Activated CD8-positive, alpha-beta memory T cell treated with anti-CD3 and anti-CD28 coated beads, Interleukin-2, amount 10 ng/mL, durations not matched to agents 7 days and 5 days (primary cell): ENCODE results near the gene ESYT2. TPM values are rescaled to one million over a fixed set of nuclear protein-coding genes. Genes with fewer than 3 reads are reported as not detected.

Source experiments
- ATAC-seq: fragments of 150-1000 bp; cut with Tn5 transposase; one replicate; pipeline ENCODE4 v1.10.0; 2021; ENCODE audit warnings: moderate library complexity
- CTCF ChIA-PET: fragments of 350-600 bp; sonication (Branson Sonifier 250); formaldehyde crosslinking; loops from one replicate; lab custom pipeline; 2021; ENCODE audit warnings: antibody characterized with exemption; lab: Charles Lee
- DNase-seq: peaks from one replicate; pipeline ENCODE4 v3.0.0-alpha.2; 2020
- H3K27ac Mint-ChIP-seq: one replicate; pipeline ENCODE4 v1.8.0; 2021; ENCODE audit warnings: mild to moderate bottlenecking, mixed read lengths
- H3K27me3 Mint-ChIP-seq: one replicate; pipeline ENCODE4 v1.8.0; 2021; ENCODE audit warnings: mixed read lengths
- H3K36me3 Mint-ChIP-seq: one replicate; pipeline ENCODE4 v1.8.0; 2021; ENCODE audit warnings: mild to moderate bottlenecking, mixed read lengths
- H3K4me1 Mint-ChIP-seq: one replicate; pipeline ENCODE4 v1.8.0; 2021; ENCODE audit warnings: mixed read lengths
- H3K4me3 Mint-ChIP-seq: one replicate; pipeline ENCODE4 v1.8.0; 2021; ENCODE audit warnings: mild to moderate bottlenecking, moderate library complexity, mixed read lengths
- H3K9me3 Mint-ChIP-seq: one replicate; pipeline ENCODE4 v1.8.0; 2022; ENCODE audit warnings: low read depth, mixed read lengths
- total RNA-seq, 2 experiments: library from RNA; stranded (reverse); gene quantifications; one replicate each; pipeline ENCODE4 v1.2.3, GENCODE V29; 2021

The ESYT2 gene
- total RNA-seq, 2 experiments from 2014 or later, result 79.8 to 86.0 TPM

DNA sequence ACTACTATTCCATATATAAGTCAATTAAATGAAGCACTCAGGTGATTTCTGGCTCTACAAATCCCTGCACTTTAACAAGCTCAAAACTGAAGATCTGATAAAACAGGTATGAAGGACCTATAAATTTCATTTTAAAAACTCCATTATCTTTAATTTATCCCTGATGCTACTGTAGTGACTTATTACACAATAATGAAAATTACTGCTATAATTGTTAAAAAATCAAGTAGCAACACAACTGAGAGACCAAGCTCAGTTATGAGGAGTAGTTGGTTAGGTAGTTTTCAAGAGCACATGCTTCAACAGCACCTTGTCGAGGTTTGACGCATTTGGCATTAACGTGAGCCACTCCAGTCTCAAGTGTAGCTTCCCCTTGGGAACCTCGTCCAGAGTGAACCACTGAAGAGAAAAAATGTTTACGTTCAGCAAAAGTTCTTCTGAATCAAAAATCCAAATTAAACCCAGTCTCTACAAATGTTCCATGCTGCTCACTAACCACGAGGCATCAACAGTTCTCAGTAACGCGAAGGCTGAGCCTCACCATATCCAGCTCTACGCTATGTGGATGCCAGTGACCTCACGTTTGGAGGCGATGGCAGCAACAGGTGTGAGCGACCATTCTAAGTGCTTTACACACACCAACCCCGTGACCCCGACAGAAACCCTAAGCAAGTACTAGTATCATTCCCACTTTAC, 69.4 kb downstream of the ESYT2 start:
- DNase-seq, result no peak
- CTCF ChIA-PET, result interaction anchor here (0.6 to 1.2 kb wide), 3 partner anchors 11 to 217 kb away, joined by 3 to 4 read pairs (median 3); no protein-coding TSS in a partner anchor
- no peak for ATAC-seq
- Mint-ChIP-seq H3K9me3 (no peaks in the 10 kb centered on the region), H3K27ac (no peak overlapping the region), H3K4me3 (no peak overlapping the region), H3K27me3 (no peaks in the 10 kb centered on the region), H3K4me1 (no peaks in the 10 kb centered on the region), H3K36me3 (peaks cover 56% of the 10 kb centered on the region)

DNA sequence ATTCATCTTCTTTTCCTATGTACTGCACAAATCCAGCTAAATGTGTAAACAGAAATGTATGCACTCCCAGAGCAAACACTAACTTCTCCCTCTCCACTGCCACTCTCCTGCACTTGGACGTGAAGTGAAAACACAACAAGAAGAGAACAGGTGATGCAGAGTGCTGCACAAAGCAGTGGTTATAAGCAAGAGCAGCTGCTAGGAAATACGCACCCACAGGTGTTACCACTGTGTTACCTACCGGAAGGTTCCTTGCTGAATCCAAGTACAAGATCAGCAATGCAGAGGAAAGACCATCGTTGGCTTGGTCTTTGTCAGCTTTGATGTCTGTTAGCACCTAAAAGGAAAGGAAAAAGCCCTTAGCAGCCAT, 70.1 kb downstream of the ESYT2 start:
- no peak for ATAC-seq
- H3K27ac Mint-ChIP-seq, result no peak overlapping the region
- no peaks in the 10 kb centered on the region for H3K9me3 Mint-ChIP-seq
- no peak overlapping the region for H3K4me3 Mint-ChIP-seq
- no peaks in the 10 kb centered on the region for H3K4me1 Mint-ChIP-seq
- no peaks in the 10 kb centered on the region for H3K27me3 Mint-ChIP-seq
- peaks cover 53% of the 10 kb centered on the region for H3K36me3 Mint-ChIP-seq
- CTCF ChIA-PET, result interaction anchor here (1.2 kb wide), 1 partner anchor 218 kb away, joined by 4 read pairs; no protein-coding TSS in a partner anchor
- DNase-seq, result no peak

DNA sequence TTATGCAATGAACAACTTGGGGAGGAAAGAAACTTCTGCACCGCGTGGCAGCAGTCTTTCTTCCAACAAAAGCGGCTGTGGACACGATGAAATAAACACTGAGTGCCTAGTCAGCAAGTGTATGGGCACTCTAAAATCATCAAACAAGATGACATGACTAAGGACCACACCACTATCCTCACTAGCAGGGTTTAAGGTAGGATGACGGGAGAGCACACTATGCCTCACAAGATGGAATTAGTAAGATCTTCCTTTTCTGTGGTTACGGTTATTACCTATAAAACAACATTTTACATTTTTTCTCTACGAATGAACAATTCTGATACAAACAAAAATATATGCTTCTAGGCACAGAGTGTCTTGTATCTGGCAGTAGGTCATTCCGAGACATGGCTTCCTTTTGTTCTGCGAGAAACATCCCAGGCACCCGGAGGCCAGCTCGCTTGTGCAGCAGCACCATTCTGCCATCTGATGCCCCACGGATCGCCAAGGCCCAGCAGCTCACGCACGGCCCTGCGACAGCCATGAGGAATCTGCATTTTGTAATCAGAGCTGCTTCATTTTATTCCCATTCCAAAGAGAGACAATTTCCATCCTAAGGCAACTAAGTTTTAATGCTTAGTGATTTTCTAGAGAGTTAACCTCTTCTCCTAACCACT, 70.6 kb downstream of the ESYT2 start:
- ATAC-seq, result no peak

DNA sequence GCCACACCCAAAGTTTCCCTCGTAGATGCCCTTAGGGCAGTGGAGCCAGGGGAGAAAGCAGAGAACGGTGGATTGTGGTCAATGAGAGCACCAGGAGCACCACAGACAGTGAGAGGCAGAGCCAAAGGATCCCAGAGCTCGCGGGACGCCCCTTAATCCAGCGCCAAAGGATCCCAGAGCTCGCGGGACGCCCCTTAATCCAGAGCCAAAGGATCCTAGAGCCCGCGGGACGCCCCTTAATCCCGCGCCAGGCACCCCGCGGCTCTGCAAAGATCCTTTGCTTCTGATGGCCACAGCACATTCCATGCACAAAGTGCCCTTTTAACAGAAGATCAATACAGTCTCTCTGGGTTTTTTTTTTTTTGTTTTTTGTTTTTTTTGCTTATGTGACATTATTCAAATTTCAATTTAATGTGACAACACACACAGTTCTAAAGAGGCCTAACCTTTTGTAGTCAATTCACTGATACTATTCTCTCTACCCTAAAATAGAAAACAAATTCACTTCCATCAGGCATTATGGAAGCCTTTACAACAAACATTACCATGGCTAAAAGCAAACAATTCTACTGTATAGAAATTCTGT, 71.8 kb downstream of the ESYT2 start:
- peaks cover 56% of the 10 kb centered on the region for H3K36me3 Mint-ChIP-seq
- DNase-seq (no peak), ATAC-seq (no peak)
- no peak overlapping the region for H3K27ac Mint-ChIP-seq
- H3K4me3 Mint-ChIP-seq, result no peak overlapping the region
- H3K9me3 Mint-ChIP-seq, result no peaks in the 10 kb centered on the region
- H3K4me1 Mint-ChIP-seq, result no peaks in the 10 kb centered on the region
- no peaks in the 10 kb centered on the region for H3K27me3 Mint-ChIP-seq
- CTCF ChIA-PET, result no interaction called here

More for the DNA sequence above, 70.6 kb downstream of the ESYT2 start:
- Mint-ChIP-seq H3K9me3 (no peaks in the 10 kb centered on the region), H3K4me1 (no peaks in the 10 kb centered on the region), H3K27ac (peak overlapping the region; percentile 7), H3K4me3 (no peak overlapping the region), H3K27me3 (no peaks in the 10 kb centered on the region), H3K36me3 (peaks cover 54% of the 10 kb centered on the region)
- DNase-seq, result no peak
- CTCF ChIA-PET, result interaction anchor here (1.2 kb wide), 1 partner anchor 218 kb away, joined by 4 read pairs; no protein-coding TSS in a partner anchor

DNA sequence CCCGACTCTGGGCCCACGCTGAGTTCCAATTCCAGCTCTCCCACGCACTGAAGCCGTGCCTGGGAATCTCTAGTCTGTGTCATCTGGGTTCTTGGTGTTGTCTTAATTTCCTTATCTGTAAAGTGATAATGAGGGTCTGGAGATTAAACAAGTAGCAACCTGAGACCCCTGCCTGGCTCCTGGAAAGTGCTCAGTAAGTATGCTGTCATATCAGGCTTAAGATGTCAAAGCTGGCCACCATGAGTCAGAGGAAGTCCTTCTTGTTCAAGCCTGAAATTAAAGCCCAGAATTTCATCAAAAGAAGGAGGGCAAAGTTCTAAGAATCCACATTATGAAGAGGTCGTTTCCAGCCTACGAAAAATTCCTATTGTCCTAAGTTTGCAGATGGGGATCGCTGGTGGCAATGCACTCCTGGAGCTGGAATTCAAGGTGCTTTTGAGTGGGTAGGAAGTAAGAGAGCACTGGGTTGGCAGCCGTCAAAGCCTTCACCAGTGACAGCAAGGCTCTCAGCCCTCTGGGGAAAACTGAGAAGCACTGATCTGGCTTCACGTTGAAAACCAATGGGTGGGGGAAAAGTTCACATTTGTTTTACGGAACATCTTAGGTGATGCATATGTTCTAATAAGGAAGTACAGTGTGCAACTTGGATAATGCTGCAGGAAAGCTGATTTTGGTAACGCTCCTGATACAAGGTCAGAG, 74.4 kb downstream of the ESYT2 start:
- DNase-seq (no peak), ATAC-seq (no peak)
- no peaks in the 10 kb centered on the region for H3K9me3 Mint-ChIP-seq
- H3K27me3 Mint-ChIP-seq, result no peaks in the 10 kb centered on the region
- CTCF ChIA-PET, result interaction anchor here (1.6 kb wide), 1 partner anchor 222 kb away, joined by 3 read pairs; no protein-coding TSS in a partner anchor
- H3K27ac Mint-ChIP-seq, result no peak overlapping the region
- H3K4me1 Mint-ChIP-seq, result no peaks in the 10 kb centered on the region
- no peak overlapping the region for H3K4me3 Mint-ChIP-seq
- peaks cover 41% of the 10 kb centered on the region for H3K36me3 Mint-ChIP-seq

DNA sequence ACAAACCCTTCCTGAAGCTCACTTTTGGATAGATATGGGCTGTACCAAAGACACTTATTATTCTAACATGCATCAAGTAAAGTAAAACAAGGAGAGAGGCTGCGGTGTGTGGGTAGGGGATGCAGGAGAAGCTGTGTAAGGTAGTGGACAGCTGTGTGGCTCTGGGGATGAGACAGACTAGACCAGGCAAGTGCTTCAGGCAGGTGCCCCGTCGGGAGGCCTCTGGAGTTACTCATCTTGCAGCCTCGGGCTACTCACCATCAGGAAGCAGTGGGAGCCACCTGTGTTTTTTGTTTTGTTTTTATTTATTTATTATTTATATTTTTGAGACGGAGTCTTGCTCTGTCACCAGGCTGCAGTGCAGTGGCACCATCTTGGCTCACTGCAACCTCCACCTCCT, 75.4 kb downstream of the ESYT2 start:
- no peak for DNase-seq
- Mint-ChIP-seq H3K4me3 (no peak overlapping the region), H3K4me1 (no peaks in the 10 kb centered on the region), H3K36me3 (peaks cover 38% of the 10 kb centered on the region), H3K27ac (no peak overlapping the region), H3K9me3 (no peaks in the 10 kb centered on the region), H3K27me3 (no peaks in the 10 kb centered on the region)
- CTCF ChIA-PET, result interaction anchor here (1.5 to 1.6 kb wide), 2 partner anchors 14 to 223 kb away, joined by 3 read pairs; no protein-coding TSS in a partner anchor
- ATAC-seq, result no peak

DNA sequence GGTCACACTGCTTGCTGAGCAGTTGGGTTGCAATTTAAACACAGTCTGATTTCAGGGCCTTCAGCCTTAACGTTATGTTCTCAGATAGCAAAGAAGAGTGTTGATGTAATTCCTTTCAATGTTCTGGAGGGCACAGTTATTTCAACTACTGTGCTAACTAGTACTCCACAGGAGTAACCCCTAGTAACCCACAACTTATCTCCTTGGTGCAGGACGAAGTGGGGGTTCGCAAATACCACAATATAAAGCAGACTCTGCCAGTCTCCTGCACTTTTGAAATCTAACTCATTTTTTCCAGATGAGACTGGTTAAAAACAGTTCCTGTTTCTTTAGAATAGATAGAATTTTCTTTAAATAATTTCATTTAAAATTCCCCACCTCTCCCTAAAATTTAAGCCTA, 77.6 kb downstream of the ESYT2 start:
- CTCF ChIA-PET, result interaction anchor here (1.7 kb wide), 1 partner anchor 11 kb away, joined by 3 read pairs; no protein-coding TSS in a partner anchor
- Mint-ChIP-seq H3K4me1 (no peaks in the 10 kb centered on the region), H3K4me3 (no peak overlapping the region), H3K27me3 (no peaks in the 10 kb centered on the region), H3K27ac (no peak overlapping the region), H3K36me3 (peaks cover 29% of the 10 kb centered on the region), H3K9me3 (no peaks in the 10 kb centered on the region)
- ATAC-seq (no peak), DNase-seq (no peak)

DNA sequence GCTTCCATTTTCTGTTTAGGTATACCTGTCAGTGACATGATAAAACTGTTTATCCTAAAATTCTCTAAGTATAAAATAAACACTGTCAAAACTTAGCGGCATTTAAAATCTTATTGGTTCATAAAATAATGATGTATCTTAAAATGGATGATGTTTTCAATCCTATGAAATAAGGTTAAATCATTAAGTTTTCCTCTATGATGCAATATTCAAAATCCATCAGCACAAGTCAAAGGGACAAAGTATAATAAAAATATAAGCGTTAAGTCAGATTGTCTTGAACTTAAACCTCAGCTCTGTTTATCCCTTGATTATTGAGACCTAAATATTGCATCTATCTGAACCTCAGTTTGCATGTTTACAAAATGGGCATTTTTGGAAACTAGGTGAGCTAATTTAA, 78.1 kb downstream of the ESYT2 start:
- Mint-ChIP-seq H3K36me3 (peaks cover 33% of the 10 kb centered on the region), H3K4me1 (no peaks in the 10 kb centered on the region), H3K9me3 (no peaks in the 10 kb centered on the region), H3K27me3 (no peaks in the 10 kb centered on the region), H3K27ac (no peak overlapping the region), H3K4me3 (no peak overlapping the region)
- ATAC-seq (no peak), DNase-seq (no peak)
- CTCF ChIA-PET, result interaction anchor here (1.7 kb wide), 1 partner anchor 10 kb away, joined by 3 read pairs; no protein-coding TSS in a partner anchor

DNA sequence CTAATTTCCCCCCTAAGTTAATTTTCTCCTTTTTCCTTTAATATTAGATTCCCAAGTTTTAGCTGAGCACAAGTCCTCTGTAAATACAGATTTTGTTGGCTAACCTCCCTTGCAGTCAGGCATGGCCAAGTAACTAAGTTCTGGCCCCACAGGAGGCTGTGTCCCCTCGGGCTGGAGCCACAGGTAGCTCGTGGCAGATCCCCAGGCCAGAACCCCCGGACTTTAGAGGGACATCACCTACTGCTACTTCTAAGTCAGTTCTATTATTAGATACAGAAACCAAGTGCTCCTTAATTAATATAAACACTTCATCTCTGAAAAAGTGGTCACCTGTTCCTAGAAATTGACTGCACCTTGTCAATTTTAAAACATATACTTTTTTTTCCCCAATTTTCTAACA, 78.6 kb downstream of the ESYT2 start:
- Mint-ChIP-seq H3K4me1 (no peaks in the 10 kb centered on the region), H3K27me3 (no peaks in the 10 kb centered on the region), H3K4me3 (no peak overlapping the region), H3K9me3 (no peaks in the 10 kb centered on the region), H3K36me3 (peaks cover 38% of the 10 kb centered on the region), H3K27ac (no peak overlapping the region)
- CTCF ChIA-PET, result interaction anchor here (1.7 kb wide), 1 partner anchor 10 kb away, joined by 3 read pairs; no protein-coding TSS in a partner anchor
- DNase-seq (no peak), ATAC-seq (no peak)

DNA sequence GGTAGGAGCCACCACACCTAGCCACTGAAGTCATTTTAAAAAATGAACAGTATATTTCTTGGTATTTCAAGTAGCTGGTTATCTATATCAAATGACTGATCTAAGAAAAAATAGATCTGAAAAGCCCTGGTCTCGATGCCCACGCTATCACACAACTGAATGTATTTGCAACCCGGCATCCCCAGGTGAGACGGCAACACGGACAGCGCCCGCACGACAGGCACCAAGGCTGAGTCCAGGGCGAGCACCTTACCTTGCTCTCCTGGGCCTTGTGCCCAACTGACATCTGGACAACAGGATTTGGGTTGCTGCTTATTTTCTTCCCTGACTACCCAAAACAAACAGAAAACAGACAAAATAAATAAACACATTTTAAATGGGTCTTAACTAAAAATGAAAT, 79.9 kb downstream of the ESYT2 start:
- H3K27me3 Mint-ChIP-seq, result no peaks in the 10 kb centered on the region
- H3K4me1 Mint-ChIP-seq, result no peaks in the 10 kb centered on the region
- H3K4me3 Mint-ChIP-seq, result no peak overlapping the region
- H3K36me3 Mint-ChIP-seq, result peaks cover 35% of the 10 kb centered on the region
- ATAC-seq (no peak), DNase-seq (no peak)
- H3K27ac Mint-ChIP-seq, result no peak overlapping the region
- CTCF ChIA-PET, result no interaction called here
- H3K9me3 Mint-ChIP-seq, result no peaks in the 10 kb centered on the region

DNA sequence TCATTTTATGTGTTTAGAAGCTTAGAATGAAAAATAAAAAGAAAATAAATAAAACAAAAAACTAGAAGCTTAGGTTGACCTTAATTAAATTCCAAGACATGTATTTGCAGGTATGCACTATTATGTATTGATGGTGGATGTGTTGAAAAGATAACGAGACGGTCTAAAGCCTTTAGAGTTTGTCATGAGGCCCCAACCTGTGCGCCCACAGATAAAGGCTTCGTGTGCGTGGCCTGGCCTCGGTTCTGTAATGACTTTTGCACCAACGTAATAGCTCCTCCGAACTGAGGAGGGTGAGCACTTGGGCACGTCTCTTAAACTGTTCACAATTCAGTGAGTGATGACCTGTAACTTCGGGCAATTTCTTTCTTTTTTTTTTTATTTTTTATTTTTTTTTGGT, 81.0 kb downstream of the ESYT2 start:
- H3K36me3 Mint-ChIP-seq, result peaks cover 34% of the 10 kb centered on the region
- H3K4me1 Mint-ChIP-seq, result no peaks in the 10 kb centered on the region
- CTCF ChIA-PET, result no interaction called here
- no peak overlapping the region for H3K4me3 Mint-ChIP-seq
- no peak for ATAC-seq
- DNase-seq, result no peak
- no peaks in the 10 kb centered on the region for H3K27me3 Mint-ChIP-seq
- H3K27ac Mint-ChIP-seq, result no peak overlapping the region
- no peaks in the 10 kb centered on the region for H3K9me3 Mint-ChIP-seq

DNA sequence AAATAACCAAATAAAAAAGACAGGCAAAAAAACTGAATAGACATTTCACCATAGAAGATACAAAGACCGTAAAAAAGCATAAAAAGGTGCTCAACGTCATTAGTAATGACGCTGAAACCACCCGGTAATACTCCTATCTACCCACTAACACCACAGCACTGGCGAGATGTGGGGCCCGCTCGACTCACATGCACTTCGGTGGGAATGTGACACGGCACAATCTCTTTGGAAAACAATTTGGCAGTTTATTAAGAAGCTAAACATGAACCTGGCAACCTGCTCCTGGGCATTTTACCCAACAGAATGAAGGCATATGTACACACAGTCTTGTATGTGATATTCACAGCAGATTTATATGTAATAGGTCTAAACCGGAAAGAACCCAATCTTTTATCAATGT, 81.9 kb downstream of the ESYT2 start:
- Mint-ChIP-seq H3K27me3 (no peaks in the 10 kb centered on the region), H3K4me3 (no peak overlapping the region), H3K36me3 (peaks cover 36% of the 10 kb centered on the region), H3K4me1 (no peaks in the 10 kb centered on the region), H3K9me3 (no peaks in the 10 kb centered on the region), H3K27ac (no peak overlapping the region)
- DNase-seq (no peak), ATAC-seq (no peak)
- CTCF ChIA-PET, result no interaction called here

DNA sequence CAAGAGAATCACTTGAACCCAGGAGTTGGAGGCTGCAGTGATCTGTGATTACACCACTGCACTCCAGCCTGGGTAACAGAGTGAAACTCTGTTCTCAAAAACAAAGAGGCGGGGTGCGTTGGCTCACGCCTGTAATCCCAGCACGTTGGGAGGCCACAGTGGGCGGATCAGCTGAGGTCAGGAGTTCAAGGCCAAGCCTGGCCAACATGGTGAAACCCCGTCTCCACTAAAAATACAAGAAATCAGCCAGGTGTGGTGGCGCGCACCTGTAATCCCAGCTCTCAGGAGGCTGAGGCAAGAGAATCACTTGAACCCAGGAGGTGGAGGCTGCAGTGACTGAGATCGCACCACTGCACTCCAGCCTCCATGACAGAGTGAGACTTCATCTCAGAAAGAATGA, 82.4 kb downstream of the ESYT2 start:
- H3K36me3 Mint-ChIP-seq, result peaks cover 37% of the 10 kb centered on the region
- CTCF ChIA-PET, result no interaction called here
- no peak for DNase-seq

More for the DNA sequence above, 82.4 kb downstream of the ESYT2 start:
- Mint-ChIP-seq H3K27me3 (no peaks in the 10 kb centered on the region), H3K27ac (no peak overlapping the region), H3K4me3 (no peak overlapping the region), H3K4me1 (no peaks in the 10 kb centered on the region), H3K9me3 (no peaks in the 10 kb centered on the region)
- ATAC-seq, result no peak
